Fibroblast of mammary gland (primary cell): ENCODE results near the gene ACSBG1.
A peak's percentile ranks its signal among the peaks of the same experiment; 100 is the strongest.
"Not testable (repeated sequence)": the region's sequence is repeated elsewhere in the genome, so short reads cannot be mapped to it uniquely, and the experiment has no call there.

ENCODE experiments used
- DNase-seq: peaks from one replicate; pipeline ENCODE4 v3.0.0-alpha.2; 2010; ENCODE audit warnings: low read depth
- H3K4me3 ChIP-seq: 2 replicates; pipeline ENCODE4 v1.5.1; 2011; ENCODE audit warnings: low read depth, mild to moderate bottlenecking, low read length, moderate library complexity; ENCODE audit not compliant: control insufficient read depth
- TF ChIP-seq, protein P1 (sequence below): conservative IDR thresholded peaks from 2 replicates; pipeline ENCODE4 v1.5.1; 2011; ENCODE audit warnings: low read depth, low read length, inconsistent platforms; ENCODE audit not compliant: control insufficient read depth, insufficient read depth

ACSBG1 gene

DNA sequence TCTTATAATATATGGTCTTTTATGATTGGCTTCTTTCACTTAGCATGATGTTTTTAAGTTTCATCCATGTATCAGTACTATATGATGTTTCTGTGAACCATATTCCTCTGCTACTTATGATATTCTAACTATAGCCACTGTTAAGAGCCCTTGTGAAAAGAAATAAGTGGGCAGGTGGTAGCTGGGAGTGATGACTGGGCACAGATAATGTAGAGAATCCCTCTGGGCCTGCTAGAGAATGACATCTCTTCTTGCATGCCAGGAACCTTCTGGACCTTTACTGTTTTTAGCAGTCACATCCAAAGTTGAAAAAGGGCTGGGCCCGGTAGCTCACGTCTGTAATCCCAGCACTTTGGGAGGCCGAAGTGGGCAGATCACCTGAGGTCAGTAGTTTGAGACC lies 75.0 kb downstream of the ACSBG1 start:
- no peak for DNase-seq
- TF ChIP-seq, protein P1, sequence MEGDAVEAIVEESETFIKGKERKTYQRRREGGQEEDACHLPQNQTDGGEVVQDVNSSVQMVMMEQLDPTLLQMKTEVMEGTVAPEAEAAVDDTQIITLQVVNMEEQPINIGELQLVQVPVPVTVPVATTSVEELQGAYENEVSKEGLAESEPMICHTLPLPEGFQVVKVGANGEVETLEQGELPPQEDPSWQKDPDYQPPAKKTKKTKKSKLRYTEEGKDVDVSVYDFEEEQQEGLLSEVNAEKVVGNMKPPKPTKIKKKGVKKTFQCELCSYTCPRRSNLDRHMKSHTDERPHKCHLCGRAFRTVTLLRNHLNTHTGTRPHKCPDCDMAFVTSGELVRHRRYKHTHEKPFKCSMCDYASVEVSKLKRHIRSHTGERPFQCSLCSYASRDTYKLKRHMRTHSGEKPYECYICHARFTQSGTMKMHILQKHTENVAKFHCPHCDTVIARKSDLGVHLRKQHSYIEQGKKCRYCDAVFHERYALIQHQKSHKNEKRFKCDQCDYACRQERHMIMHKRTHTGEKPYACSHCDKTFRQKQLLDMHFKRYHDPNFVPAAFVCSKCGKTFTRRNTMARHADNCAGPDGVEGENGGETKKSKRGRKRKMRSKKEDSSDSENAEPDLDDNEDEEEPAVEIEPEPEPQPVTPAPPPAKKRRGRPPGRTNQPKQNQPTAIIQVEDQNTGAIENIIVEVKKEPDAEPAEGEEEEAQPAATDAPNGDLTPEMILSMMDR, result no peak
- H3K4me3 ChIP-seq, result no peak overlapping the region

- no peak overlapping the region for H3K4me3 ChIP-seq
- TF ChIP-seq, protein P1, result no peak
- DNase-seq, result no peak
Observed at GRCh38 chr15:78157203-78157602, 77.2 kb downstream of the ACSBG1 start.

DNA sequence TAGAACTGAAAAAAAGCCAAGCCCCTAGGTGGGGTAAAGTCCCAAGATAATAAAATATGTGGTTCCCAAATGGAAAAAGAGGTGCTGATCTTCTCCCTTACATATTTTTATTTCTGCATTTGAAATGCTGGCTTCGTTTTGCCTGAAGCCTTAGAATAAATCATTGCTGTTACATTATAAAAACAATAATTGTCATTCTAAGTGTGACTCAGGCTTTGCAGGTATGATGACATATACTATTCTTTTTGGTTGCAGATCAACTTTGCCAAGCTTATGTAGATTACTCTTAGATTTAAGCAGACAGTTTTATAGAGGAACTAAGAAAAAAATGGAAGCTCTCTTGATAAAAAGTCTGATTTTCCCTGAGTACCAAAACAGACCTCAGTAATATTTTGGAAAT lies 77.7 kb downstream of the ACSBG1 start:
- TF ChIP-seq, protein P1, result no peak
- DNase-seq, result peak; percentile 3
- H3K4me3 ChIP-seq, result no peak overlapping the region

DNA sequence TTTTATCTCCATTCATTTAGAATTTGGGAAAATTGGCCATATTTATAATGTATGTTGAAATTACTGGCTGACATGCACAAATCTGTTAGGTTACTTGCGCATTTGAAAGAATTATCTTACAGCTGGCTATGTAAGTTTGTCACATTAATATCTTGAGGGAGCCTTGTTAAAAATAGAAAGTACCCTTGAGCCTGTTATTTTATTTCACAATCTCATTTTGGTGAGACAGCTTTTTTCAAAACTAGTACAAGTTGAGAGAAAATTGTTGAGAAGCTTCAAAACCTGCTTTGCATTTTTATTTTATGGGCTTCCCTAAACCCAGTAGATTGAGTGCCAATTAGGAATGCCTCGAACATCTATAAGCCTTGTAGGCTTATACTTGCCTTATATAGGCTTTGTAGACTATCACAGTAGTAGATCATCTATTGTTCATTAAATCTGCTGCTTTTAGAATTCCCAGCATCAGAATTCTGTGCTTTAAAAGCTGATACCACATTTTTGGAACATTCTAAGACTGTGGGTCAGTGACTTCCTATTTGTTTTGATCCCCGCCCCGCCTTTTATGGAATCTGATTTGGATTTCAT lies 78.9 kb downstream of the ACSBG1 start:
- no peak for DNase-seq
- no peak overlapping the region for H3K4me3 ChIP-seq
- TF ChIP-seq, protein P1, result no peak

- H3K4me3 ChIP-seq, result no peak overlapping the region
- TF ChIP-seq, protein P1, result no peak
- DNase-seq, result no peak
Observed at GRCh38 chr15:78154955-78155354, 79.4 kb downstream of the ACSBG1 start.

- H3K4me3 ChIP-seq, DNase-seq: not testable (repeated sequence)
Observed at GRCh38 chr15:78151075-78151474, 83.3 kb downstream of the ACSBG1 start.

DNA sequence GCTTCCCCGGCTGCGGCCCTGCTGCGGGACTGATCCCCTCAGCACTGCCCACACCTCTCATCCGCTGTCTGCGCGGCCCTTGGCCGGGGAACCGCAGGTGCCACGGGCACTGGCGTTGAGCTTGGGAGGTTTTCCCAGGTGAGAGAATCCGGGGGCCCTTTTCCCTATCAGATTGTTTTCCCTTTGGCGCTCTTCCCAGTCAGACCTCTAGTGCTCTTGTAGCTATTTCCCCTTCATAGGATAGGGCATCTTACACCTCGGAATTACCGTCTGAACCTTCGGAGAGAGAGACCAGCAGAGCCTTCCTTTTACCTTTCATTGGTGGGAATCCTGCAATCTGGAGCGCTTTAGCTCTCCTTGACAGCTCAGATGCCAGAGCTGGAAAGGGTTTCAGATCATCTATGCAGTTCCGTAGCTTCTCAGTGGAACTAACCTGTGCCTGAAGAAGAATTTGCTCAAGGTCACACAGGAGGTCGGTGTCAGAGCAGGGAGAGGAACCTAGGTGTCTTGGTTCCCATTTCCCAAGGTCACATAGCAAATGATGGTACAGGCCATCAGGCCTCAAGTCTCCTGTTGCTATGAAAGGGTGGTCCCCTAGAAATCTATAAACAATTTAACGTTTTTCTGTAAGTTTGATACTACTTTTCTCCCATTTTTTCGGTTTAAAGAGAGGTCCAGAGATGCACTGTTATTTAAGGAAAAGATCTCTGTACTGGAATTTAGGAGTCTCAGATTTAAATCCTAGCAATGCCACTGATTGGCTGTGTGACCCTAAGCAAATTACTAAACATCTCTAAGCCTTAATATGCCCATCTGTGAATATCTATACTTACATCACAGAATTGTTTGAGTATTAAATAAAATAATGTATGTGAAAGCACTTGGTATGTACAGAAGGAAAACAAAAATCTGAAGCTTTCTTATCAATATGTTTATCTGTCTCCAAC lies 84.3 kb downstream of the ACSBG1 start:
- peak overlapping the region; percentile 75 for H3K4me3 ChIP-seq
- TF ChIP-seq, protein P1, result no peak
- DNase-seq, result no peak
